GM06990 (cell line): ENCODE data around the gene GRPR.
A peak's percentile ranks its signal among the peaks of the same experiment; 100 is the strongest.

ENCODE experiments used
- DNase-seq: peaks from one replicate; pipeline ENCODE4 v3.0.0-alpha.2; 2011; ENCODE audit not compliant: insufficient read length; ENCODE audit errors: extremely low read depth
- H3K27me3 ChIP-seq: replicated peaks from 2 replicates; pipeline ENCODE4 v1.6.0; 2011; ENCODE audit warnings: low read length; ENCODE audit not compliant: control insufficient read depth, insufficient read depth
- H3K36me3 ChIP-seq: 2 replicates; pipeline ENCODE4 v1.5.1; 2011; ENCODE audit warnings: low read length; ENCODE audit not compliant: control insufficient read depth, insufficient read depth
- H3K4me3 ChIP-seq: replicated peaks from 2 replicates; pipeline ENCODE4 v1.5.1; 2011; ENCODE audit warnings: low read depth, mild to moderate bottlenecking, control low read depth, low read length
- TF ChIP-seq, protein P1 (sequence below): IDR thresholded peaks from 2 replicates; pipeline ENCODE4 v1.5.1; 2011; ENCODE audit warnings: low read length, control low read depth, mild to moderate bottlenecking, inconsistent platforms; ENCODE audit not compliant: insufficient read depth, poor library complexity, severe bottlenecking

Gene GRPR

DNA sequence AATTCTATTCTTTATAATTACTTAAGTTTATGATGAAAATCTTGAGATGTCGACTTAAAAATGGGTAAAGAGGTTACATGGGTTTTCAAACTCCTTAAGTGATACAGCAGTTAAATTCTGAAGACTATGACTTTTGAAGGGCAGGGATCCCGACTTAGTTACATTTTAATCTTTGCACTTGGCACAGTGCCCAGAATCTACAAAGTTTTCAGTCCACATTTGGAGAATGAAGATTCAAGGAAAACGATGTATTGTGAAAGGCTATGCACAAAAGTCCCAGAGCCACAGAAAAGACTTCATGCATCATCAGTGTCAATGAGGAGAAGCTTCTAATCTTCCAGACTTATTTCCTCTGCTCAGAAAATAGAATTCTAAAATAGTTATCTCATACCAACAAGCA, 36.3 kb upstream of the GRPR start:
- no peak for DNase-seq
- TF ChIP-seq, protein P1, sequence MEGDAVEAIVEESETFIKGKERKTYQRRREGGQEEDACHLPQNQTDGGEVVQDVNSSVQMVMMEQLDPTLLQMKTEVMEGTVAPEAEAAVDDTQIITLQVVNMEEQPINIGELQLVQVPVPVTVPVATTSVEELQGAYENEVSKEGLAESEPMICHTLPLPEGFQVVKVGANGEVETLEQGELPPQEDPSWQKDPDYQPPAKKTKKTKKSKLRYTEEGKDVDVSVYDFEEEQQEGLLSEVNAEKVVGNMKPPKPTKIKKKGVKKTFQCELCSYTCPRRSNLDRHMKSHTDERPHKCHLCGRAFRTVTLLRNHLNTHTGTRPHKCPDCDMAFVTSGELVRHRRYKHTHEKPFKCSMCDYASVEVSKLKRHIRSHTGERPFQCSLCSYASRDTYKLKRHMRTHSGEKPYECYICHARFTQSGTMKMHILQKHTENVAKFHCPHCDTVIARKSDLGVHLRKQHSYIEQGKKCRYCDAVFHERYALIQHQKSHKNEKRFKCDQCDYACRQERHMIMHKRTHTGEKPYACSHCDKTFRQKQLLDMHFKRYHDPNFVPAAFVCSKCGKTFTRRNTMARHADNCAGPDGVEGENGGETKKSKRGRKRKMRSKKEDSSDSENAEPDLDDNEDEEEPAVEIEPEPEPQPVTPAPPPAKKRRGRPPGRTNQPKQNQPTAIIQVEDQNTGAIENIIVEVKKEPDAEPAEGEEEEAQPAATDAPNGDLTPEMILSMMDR: no peak

DNA sequence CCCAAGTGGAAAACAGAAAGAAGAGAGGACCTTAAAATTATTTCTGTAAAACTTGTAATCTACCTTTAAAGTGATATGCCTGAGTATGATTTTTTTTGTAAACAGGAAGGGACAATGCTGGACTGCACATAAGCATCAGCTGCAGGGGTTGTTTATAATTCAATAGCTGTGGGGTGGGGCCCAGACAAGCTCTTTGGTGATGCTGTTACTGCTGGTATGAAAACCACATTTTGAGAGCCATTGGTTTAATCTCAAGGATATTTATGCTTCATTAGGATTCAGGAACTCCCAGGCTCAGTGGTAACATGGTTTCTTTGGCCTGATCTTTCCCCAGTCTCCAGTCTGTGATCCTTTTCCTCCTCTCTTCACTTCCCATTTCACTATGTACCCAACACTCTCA, 34.3 kb upstream of the GRPR start:
- Histone ChIP-seq H3K27me3 (no peaks in the 10 kb centered on the region), H3K4me3 (no peak overlapping the region), H3K36me3 (no peaks in the 10 kb centered on the region)
- TF ChIP-seq, protein P1: no peak
- no peak for DNase-seq

More for the DNA sequence above, 36.3 kb upstream of the GRPR start:
- Histone ChIP-seq H3K4me3 (no peak overlapping the region), H3K36me3 (no peaks in the 10 kb centered on the region), H3K27me3 (no peaks in the 10 kb centered on the region)

DNA sequence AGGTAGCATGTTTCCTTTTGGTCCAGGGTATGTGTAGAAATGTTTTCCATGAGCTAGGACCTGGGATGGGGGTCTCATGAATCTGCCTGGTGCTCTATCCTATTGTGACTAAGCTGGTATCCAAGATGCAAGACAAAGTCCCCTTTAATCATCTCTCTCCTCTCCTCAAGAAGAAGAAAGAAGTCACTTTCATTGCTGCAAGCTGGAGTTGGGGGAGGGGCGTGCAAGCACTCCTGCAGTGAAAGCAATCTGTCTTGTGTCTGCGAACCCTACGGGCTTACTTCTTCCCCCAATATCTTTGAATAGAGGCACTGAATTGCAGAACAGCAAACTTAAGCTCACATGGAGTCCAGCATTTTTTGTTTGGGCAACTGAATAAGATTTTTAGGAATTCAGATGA, 27.2 kb upstream of the GRPR start:
- no peak overlapping the region for H3K4me3 ChIP-seq
- H3K36me3 ChIP-seq: no peaks in the 10 kb centered on the region
- TF ChIP-seq, protein P1: no peak
- DNase-seq: no peak
- H3K27me3 ChIP-seq: no peaks in the 10 kb centered on the region

DNA sequence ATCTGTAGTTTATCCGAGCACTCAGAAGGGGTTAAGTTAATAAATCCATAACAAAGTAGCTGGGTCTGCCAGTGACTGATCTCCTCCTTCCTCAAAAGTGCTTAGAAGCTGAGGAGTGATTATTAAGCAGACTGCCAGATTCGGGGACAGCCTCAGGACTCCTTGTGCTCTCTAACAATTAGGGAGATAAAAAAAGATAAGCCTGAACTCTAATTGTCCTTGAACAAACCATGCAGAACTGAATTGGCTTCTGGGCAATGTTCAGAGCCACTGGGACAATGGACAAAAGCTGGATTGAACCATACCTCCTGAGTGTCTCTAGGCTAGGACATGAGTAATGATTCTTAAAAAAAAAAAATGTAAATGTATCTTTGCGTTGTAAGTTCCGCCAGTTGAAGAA, 22.7 kb upstream of the GRPR start:
- H3K36me3 ChIP-seq: no peaks in the 10 kb centered on the region
- H3K4me3 ChIP-seq: no peak overlapping the region
- TF ChIP-seq, protein P1: no peak
- no peaks in the 10 kb centered on the region for H3K27me3 ChIP-seq
- DNase-seq: no peak

DNA sequence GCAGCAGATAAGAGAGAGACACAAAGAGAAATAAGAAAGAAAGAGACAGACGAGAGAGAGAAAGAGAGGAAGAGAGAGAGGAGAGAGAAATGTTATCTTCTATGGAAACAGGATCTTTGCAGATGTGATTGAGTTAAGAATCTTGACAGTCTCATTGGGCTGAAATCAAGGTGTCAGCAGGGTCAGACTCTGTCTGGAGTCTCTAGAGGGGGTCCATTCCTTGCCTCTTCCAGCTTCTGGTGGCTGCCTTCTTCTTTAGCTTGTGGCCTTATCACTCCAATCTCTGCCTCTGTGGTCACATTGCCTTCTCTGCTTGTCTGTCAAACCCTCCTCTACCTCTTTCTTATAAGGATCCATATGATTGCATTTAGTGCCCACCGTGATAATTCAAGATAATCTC, 21.8 kb upstream of the GRPR start:
- DNase-seq: no peak
- Histone ChIP-seq H3K36me3 (no peaks in the 10 kb centered on the region), H3K4me3 (no peak overlapping the region), H3K27me3 (no peaks in the 10 kb centered on the region)
- TF ChIP-seq, protein P1: no peak

- H3K27me3 ChIP-seq: no peaks in the 10 kb centered on the region
- H3K4me3 ChIP-seq: no peak overlapping the region
- TF ChIP-seq, protein P1: no peak
- DNase-seq: peak; percentile 42
- no peaks in the 10 kb centered on the region for H3K36me3 ChIP-seq
Observed at GRCh38 chrX:16103625-16104024, 19.7 kb upstream of the GRPR start.
